Nephron (organoid): Measurements from ENCODE around the gene SENP7.

Source experiments
- H3K27ac Mint-ChIP-seq, 3 experiments: 2 replicates each; pipeline ENCODE4 v1.8.0; 2020; ENCODE audit warnings: mixed read lengths in 3 of 3, mild to moderate bottlenecking in 2 of 3, moderate library complexity in 1 of 3
- H3K27me3 Mint-ChIP-seq: 2 replicates; pipeline ENCODE4 v1.8.0; 2021; ENCODE audit warnings: low read depth, mild to moderate bottlenecking, moderate library complexity, mixed read lengths
- H3K36me3 Mint-ChIP-seq: 2 replicates; pipeline ENCODE4 v1.8.0; 2020; ENCODE audit warnings: low read depth, mixed read lengths
- H3K4me1 Mint-ChIP-seq: 2 replicates; pipeline ENCODE4 v1.8.0; 2020; ENCODE audit warnings: mixed read lengths
- H3K4me3 Mint-ChIP-seq, 3 experiments: 2 replicates each; pipeline ENCODE4 v1.8.0; 2020; ENCODE audit warnings: mild to moderate bottlenecking in 3 of 3, mixed read lengths in 3 of 3, moderate library complexity in 2 of 3
- H3K9me3 Mint-ChIP-seq: 2 replicates; pipeline ENCODE4 v1.8.0; 2020; ENCODE audit warnings: mixed read lengths
- CTCF ChIP-seq, 3 experiments: fragments of 200-600 bp; sonication (generic); IDR thresholded peaks; one replicate each; pipeline ENCODE4 v1.5.0; 2021; ENCODE audit warnings: antibody characterized with exemption in 3 of 3; ENCODE audit not compliant: unreplicated experiment in 3 of 3

The SENP7 gene

GRCh38 chr3:101362406-101362805 lies 150.6 kb downstream of the SENP7 start:
- H3K36me3 Mint-ChIP-seq: peaks cover 59% of the 10 kb centered on the region
- no peak for TF ChIP-seq CTCF (IDR thresholded peaks at IDR 0.05; ENCODE audit: unreplicated experiment in 3 of 3)
- H3K4me1 Mint-ChIP-seq: no peaks in the 10 kb centered on the region
- peaks cover 8% of the 10 kb centered on the region for H3K9me3 Mint-ChIP-seq
- no peak overlapping the region for H3K4me3 Mint-ChIP-seq
- H3K27me3 Mint-ChIP-seq: no peaks in the 10 kb centered on the region
- H3K27ac Mint-ChIP-seq: no peak overlapping the region

DNA sequence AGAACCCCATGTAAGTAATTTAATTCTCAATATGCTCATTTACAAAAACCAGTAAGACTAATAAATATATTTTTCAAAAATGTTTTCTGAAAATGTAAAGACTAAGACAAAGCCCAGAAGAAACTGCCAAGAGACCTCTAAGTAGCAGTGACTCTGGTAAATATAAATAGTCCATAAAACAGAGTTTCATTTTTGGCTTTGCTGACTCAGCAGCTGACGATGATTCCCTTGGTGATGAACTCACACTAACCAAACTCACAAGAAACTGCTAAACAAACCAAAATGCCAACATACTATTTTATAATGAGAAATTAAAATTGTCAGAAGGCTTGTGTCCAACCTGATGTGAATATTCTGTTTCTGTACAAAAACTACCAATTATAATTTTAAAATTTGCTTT lies 161.2 kb downstream of the SENP7 start:
- Mint-ChIP-seq H3K4me1 (no peaks in the 10 kb centered on the region), H3K27me3 (no peaks in the 10 kb centered on the region), H3K4me3 (no peak overlapping the region), H3K36me3 (peaks cover 43% of the 10 kb centered on the region), H3K9me3 (peaks cover 14% of the 10 kb centered on the region), H3K27ac (no peak overlapping the region)
- TF ChIP-seq CTCF (IDR thresholded peaks at IDR 0.05; ENCODE audit: unreplicated experiment in 3 of 3): no peak

GRCh38 chr3:101340591-101340990 lies 172.4 kb downstream of the SENP7 start:
- Mint-ChIP-seq H3K4me3 (no peak overlapping the region), H3K9me3 (no peaks in the 10 kb centered on the region), H3K4me1 (no peaks in the 10 kb centered on the region), H3K36me3 (peaks cover 56% of the 10 kb centered on the region), H3K27ac (no peak overlapping the region), H3K27me3 (no peaks in the 10 kb centered on the region)
- TF ChIP-seq CTCF (IDR thresholded peaks at IDR 0.05; ENCODE audit: unreplicated experiment in 3 of 3): no peak

GRCh38 chr3:101333883-101334282 lies 179.1 kb downstream of the SENP7 start:
- TF ChIP-seq CTCF (IDR thresholded peaks at IDR 0.05; ENCODE audit: unreplicated experiment in 3 of 3): no peak
- Mint-ChIP-seq H3K4me1 (no peaks in the 10 kb centered on the region), H3K9me3 (no peaks in the 10 kb centered on the region), H3K36me3 (peaks cover 44% of the 10 kb centered on the region), H3K4me3 (no peak overlapping the region), H3K27ac (no peak overlapping the region), H3K27me3 (no peaks in the 10 kb centered on the region)

GRCh38 chr3:101329016-101329673 lies 183.9 kb downstream of the SENP7 start:
- no peaks in the 10 kb centered on the region for H3K9me3 Mint-ChIP-seq
- no peak overlapping the region for H3K27ac Mint-ChIP-seq
- H3K36me3 Mint-ChIP-seq: peaks cover 33% of the 10 kb centered on the region
- no peak for TF ChIP-seq CTCF (IDR thresholded peaks at IDR 0.05; ENCODE audit: unreplicated experiment in 3 of 3)
- no peak overlapping the region for H3K4me3 Mint-ChIP-seq
- no peaks in the 10 kb centered on the region for H3K27me3 Mint-ChIP-seq
- peaks cover 4% of the 10 kb centered on the region for H3K4me1 Mint-ChIP-seq

GRCh38 chr3:101325393-101326134 lies 187.4 kb downstream of the SENP7 start:
- TF ChIP-seq CTCF (IDR thresholded peaks at IDR 0.05; ENCODE audit: unreplicated experiment in 3 of 3): no peak
- H3K4me1 Mint-ChIP-seq: peaks cover 12% of the 10 kb centered on the region
- H3K27ac Mint-ChIP-seq: no peak overlapping the region

More at GRCh38 chr3:101325393-101326134, 187.4 kb downstream of the SENP7 start:
- Mint-ChIP-seq H3K36me3 (peaks cover 30% of the 10 kb centered on the region), H3K9me3 (no peaks in the 10 kb centered on the region), H3K27me3 (no peaks in the 10 kb centered on the region), H3K4me3 (no peak overlapping the region)
